ENCODE data around the gene GRID1.

DNA sequence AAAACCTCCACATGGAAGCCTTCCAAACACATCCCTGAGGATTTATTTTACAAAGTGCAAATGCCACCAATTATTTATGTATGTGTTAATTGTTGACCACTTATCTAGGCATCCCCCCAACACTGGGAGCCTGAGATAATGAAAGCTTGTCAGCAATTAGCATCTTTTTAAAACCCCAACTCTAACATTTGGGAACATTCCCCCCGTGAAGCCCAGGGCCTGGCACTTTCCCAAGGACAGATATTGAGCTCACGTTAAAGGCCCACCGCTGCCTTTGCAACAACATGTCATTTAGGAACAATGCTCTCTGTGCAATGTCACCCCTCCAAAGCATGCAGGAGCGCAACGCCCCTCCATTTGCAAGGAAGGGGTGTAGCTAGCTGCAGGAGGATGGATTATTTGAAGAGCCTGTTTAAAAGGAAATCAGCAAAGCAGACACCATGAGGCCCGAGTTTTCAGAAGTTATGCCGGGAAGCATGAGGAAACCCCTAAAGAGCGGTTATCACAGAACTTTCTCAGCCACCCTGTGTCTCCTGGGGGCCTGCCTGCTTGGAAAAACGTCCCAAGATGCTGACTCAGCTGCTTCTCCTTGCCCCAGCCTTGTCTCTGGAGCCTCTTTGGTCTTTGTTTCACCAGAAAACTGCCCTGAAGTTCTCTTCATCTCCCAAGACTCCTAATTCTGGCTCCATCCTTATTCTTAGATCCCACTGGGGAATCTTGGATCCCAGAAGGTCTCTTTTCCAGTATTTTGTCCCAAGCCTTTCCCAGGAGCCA is 444.1 kb downstream of the GRID1 start:
- no peak for TF ChIP-seq POLR2A (IDR thresholded peaks at IDR 0.05)
- TF ChIP-seq, protein P1, sequence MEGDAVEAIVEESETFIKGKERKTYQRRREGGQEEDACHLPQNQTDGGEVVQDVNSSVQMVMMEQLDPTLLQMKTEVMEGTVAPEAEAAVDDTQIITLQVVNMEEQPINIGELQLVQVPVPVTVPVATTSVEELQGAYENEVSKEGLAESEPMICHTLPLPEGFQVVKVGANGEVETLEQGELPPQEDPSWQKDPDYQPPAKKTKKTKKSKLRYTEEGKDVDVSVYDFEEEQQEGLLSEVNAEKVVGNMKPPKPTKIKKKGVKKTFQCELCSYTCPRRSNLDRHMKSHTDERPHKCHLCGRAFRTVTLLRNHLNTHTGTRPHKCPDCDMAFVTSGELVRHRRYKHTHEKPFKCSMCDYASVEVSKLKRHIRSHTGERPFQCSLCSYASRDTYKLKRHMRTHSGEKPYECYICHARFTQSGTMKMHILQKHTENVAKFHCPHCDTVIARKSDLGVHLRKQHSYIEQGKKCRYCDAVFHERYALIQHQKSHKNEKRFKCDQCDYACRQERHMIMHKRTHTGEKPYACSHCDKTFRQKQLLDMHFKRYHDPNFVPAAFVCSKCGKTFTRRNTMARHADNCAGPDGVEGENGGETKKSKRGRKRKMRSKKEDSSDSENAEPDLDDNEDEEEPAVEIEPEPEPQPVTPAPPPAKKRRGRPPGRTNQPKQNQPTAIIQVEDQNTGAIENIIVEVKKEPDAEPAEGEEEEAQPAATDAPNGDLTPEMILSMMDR (IDR thresholded peaks at IDR 0.05): no peak

All from lower leg skin (tissue), 3 donors.